Kidney epithelial cell (primary cell): Measurements from ENCODE around the gene TTC33. TPM values are rescaled to one million over a fixed set of nuclear protein-coding genes. Genes with fewer than 3 reads are reported as not detected.

Experiments used
- DNase-seq: peaks from one replicate; pipeline ENCODE4 v3.0.0-alpha.2; 2010; ENCODE audit warnings: low read depth
- H3K27me3 ChIP-seq: 2 replicates; pipeline ENCODE4 v1.6.0; 2011; ENCODE audit warnings: low read length; ENCODE audit not compliant: control insufficient read depth, insufficient read depth
- H3K36me3 ChIP-seq: 2 replicates; pipeline ENCODE4 v1.5.1; 2011; ENCODE audit warnings: low read length; ENCODE audit not compliant: control insufficient read depth, insufficient read depth
- H3K4me3 ChIP-seq: 2 replicates; pipeline ENCODE4 v1.5.1; 2011; ENCODE audit warnings: low read depth, mild to moderate bottlenecking, control low read depth, low read length
- total RNA-seq: library from RNA; depleted of rRNA; stranded (reverse); fragments of >200 nt; gene quantifications from 2 replicates; pipeline ENCODE4 v1.2.3, GENCODE V29; 2015
- TF ChIP-seq, protein P1 (sequence below): IDR thresholded peaks from 2 replicates; pipeline ENCODE4 v1.5.1; 2011; ENCODE audit warnings: mild to moderate bottlenecking, moderate library complexity, low read length, control low read depth, inconsistent platforms; ENCODE audit not compliant: insufficient read depth, poor library complexity, severe bottlenecking

The TTC33 gene
- total RNA-seq, 1 donor from 2014 or later = 13.8 TPM

DNA sequence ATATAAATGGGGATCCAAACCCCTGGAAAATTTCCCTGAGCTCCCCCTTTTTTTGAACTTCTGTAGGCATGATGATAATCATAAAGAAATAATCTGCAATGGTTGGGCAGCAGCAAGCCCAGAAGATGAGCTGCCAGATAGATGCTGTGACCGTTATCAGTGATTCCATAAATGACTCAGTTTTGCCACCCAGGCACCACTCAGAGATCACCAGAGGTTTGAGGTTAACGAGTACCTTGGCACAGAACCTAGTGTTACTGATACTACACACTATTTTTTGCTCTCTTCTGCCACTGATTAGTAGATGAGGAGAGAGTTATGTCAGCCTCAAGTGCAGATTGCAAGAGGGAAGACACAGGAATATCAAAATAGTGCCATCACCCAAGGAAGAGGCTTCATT is 275.4 kb downstream of the TTC33 start:
- no peaks in the 10 kb centered on the region for H3K36me3 ChIP-seq
- no peak overlapping the region for H3K4me3 ChIP-seq
- DNase-seq = no peak
- TF ChIP-seq, protein P1, sequence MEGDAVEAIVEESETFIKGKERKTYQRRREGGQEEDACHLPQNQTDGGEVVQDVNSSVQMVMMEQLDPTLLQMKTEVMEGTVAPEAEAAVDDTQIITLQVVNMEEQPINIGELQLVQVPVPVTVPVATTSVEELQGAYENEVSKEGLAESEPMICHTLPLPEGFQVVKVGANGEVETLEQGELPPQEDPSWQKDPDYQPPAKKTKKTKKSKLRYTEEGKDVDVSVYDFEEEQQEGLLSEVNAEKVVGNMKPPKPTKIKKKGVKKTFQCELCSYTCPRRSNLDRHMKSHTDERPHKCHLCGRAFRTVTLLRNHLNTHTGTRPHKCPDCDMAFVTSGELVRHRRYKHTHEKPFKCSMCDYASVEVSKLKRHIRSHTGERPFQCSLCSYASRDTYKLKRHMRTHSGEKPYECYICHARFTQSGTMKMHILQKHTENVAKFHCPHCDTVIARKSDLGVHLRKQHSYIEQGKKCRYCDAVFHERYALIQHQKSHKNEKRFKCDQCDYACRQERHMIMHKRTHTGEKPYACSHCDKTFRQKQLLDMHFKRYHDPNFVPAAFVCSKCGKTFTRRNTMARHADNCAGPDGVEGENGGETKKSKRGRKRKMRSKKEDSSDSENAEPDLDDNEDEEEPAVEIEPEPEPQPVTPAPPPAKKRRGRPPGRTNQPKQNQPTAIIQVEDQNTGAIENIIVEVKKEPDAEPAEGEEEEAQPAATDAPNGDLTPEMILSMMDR = no peak
- H3K27me3 ChIP-seq = no peaks in the 10 kb centered on the region

DNA sequence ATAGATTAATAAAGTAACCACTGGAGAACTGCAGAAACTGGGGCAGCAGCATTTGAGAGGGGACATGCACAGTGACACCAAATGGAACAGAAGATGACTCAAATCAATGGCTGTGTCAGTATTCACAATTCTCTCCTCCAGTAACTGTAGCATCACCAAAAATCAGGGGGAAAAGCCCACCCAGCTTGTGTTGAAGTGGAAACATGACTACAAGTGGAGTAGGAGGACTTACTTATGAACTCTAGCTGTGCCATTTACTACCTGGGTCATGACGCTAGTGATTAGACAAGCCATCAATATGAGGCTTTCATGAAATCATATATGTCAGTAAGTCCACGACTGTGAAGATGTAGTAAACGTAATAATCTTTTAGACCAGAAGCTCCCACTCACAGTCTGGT is 275.8 kb downstream of the TTC33 start:
- Histone ChIP-seq H3K4me3 (no peak overlapping the region), H3K36me3 (no peaks in the 10 kb centered on the region), H3K27me3 (no peaks in the 10 kb centered on the region)
- no peak for DNase-seq
- TF ChIP-seq, protein P1 = no peak

DNA sequence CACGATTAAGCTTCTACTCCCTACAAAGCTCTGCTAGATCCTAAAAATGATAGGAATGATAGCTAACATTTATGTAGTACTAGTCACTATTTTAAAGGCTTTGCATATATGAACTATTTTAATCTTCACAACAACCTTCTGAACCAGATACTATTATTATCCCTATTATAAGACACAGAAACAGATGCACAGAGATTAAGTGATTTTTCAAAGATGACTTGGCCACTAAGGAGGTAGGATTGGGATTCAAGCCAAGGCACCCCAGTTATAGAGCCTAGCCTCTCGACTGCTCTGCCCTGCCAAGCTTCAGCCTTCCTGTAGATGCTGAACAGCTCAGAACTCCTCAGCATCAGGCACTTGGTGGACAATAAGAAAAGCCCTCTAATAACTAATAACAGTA is 277.0 kb downstream of the TTC33 start:
- TF ChIP-seq, protein P1 = no peak
- DNase-seq = no peak
- no peaks in the 10 kb centered on the region for H3K36me3 ChIP-seq
- H3K27me3 ChIP-seq = no peaks in the 10 kb centered on the region
- no peak overlapping the region for H3K4me3 ChIP-seq

DNA sequence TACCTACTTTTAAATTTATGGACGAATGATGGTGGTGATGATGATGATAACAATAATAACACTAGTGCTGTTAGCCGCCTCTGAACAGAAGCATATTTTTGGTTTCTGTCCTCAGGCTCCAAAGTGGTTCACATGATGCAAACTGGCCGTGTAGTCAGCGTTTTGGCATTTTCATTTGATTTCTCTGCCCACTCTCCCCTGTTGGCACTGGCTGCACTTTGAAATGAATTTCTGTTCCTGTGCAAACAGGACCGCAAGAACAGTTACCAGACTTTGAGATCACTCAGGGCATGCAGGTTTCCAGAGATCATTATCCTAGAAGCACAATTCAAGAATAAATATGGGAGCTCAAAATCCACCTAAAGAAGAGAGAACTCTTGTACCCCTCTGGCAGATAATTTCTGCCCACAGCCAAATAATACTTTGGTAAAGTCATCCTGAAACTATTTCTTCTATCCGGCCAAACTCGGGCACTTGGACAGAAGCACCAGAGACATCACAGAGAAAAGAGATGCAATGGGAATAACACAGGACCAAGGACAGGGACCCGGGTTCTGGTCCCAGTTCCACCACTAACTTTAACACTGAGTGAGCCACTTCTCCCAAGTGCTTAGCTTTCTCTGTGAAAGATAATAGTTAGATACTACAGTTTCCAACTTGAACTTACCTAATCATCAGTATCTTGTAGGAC is 277.8 kb downstream of the TTC33 start:
- no peaks in the 10 kb centered on the region for H3K27me3 ChIP-seq
- H3K36me3 ChIP-seq = no peaks in the 10 kb centered on the region
- no peak for DNase-seq
- no peak overlapping the region for H3K4me3 ChIP-seq
- TF ChIP-seq, protein P1 = no peak

DNA sequence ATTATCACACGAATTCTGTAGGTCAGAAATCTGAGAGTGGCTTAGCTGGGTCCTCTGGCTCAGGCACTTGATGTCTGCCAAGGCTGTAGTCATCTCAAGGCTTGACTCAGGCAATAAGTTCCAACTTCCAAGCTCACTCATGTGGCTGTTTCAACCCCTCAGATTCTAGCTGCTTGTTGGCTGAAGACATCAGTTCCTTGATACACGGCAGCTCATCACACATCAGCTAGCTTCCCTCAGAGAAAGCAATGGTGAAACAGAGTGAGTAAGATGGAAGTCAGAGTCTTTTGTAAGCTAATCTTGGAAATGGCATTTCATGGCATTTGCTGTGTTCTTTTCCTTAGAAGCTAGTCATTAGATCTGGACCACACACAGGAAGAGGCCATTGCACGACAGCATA is 280.2 kb downstream of the TTC33 start:
- TF ChIP-seq, protein P1 = no peak
- H3K36me3 ChIP-seq = no peaks in the 10 kb centered on the region
- H3K27me3 ChIP-seq = no peaks in the 10 kb centered on the region
- DNase-seq = no peak
- no peak overlapping the region for H3K4me3 ChIP-seq

DNA sequence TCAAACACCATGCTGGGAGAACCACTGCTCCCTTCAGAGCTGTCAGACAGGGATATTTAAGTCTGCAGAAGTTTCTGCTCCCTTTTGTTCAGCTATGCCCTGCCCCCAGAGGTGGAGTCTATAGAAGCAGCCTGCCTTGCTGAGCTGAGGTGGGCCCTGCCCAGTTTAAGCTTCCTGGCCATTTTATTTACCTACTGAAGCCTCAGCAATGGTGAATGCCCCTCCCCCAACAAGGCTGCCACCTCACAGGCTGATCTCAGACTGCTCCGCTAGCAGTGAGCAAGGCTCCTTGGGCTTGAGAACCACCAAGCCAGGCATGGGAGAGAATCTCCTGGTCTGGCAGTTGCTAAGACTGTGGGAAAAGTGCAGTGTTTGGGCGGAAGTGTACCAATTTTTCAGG is 281.5 kb downstream of the TTC33 start:
- H3K27me3 ChIP-seq = no peaks in the 10 kb centered on the region
- TF ChIP-seq, protein P1 = no peak
- H3K36me3 ChIP-seq = no peaks in the 10 kb centered on the region
- no peak overlapping the region for H3K4me3 ChIP-seq
- no peak for DNase-seq
